H9 (cell line): Measurements from ENCODE around the gene PARD3. TPM values are rescaled to one million over a fixed set of nuclear protein-coding genes. Genes with fewer than 3 reads are reported as not detected.

Experiments
- DNase-seq: peaks from one replicate; pipeline ENCODE4 v3.0.0-alpha.2; 2017
- H2AFZ ChIP-seq: one replicate; pipeline ENCODE4 v1.6.1; 2013; ENCODE audit warnings: mild to moderate bottlenecking, low read length, control low read depth, moderate library complexity
- H2AK5ac ChIP-seq: 2 replicates; pipeline ENCODE4 v1.6.1; 2013; ENCODE audit warnings: low read length, control low read depth, mixed read lengths; ENCODE audit not compliant: insufficient read length
- H2BK120ac ChIP-seq: one replicate; pipeline ENCODE4 v1.6.1; 2013; ENCODE audit warnings: low read depth, mild to moderate bottlenecking, low read length, control low read depth, inconsistent platforms; ENCODE audit not compliant: poor library complexity, severe bottlenecking
- H2BK12ac ChIP-seq: 2 replicates; pipeline ENCODE4 v1.6.1; 2013; ENCODE audit warnings: low read length, control low read depth, mixed read lengths, low read depth; ENCODE audit not compliant: insufficient read length
- H2BK15ac ChIP-seq: 2 replicates; pipeline ENCODE4 v1.6.1; 2013; ENCODE audit warnings: low read depth, low read length, control low read depth
- H2BK20ac ChIP-seq: one replicate; pipeline ENCODE4 v1.6.1; 2013; ENCODE audit warnings: low read depth, mild to moderate bottlenecking, low read length, control low read depth, inconsistent platforms; ENCODE audit not compliant: poor library complexity, severe bottlenecking
- H2BK5ac ChIP-seq: 2 replicates; pipeline ENCODE4 v1.6.1; 2013; ENCODE audit warnings: low read length, control low read depth, mixed read lengths; ENCODE audit not compliant: insufficient read length
- H3K14ac ChIP-seq: 2 replicates; pipeline ENCODE4 v1.6.1; 2013; ENCODE audit warnings: low read length, control low read depth; ENCODE audit not compliant: insufficient read depth
- H3K18ac ChIP-seq: 2 replicates; pipeline ENCODE4 v1.6.1; 2013; ENCODE audit warnings: low read depth, mild to moderate bottlenecking, mixed read lengths, low read length, control low read depth; ENCODE audit not compliant: insufficient read length
- H3K23ac ChIP-seq: 2 replicates; pipeline ENCODE4 v1.6.1; 2013; ENCODE audit warnings: low read length, control low read depth, mixed read lengths, low read depth; ENCODE audit not compliant: insufficient read length
- H3K23me2 ChIP-seq: 2 replicates; pipeline ENCODE4 v1.6.1; 2013; ENCODE audit warnings: low read depth, mild to moderate bottlenecking, mixed read lengths, low read length, control low read depth; ENCODE audit not compliant: insufficient read length, poor library complexity, severe bottlenecking
- H3K27ac ChIP-seq: 2 replicates; pipeline ENCODE4 v1.5.1; 2013; ENCODE audit warnings: low read length, control low read depth, mixed read lengths, low read depth; ENCODE audit not compliant: insufficient read length
- H3K27me3 ChIP-seq: 2 replicates; pipeline ENCODE4 v1.6.1; 2013; ENCODE audit warnings: low read length, control low read depth, inconsistent platforms; ENCODE audit not compliant: insufficient read depth
- H3K4ac ChIP-seq: 2 replicates; pipeline ENCODE4 v1.6.1; 2013; ENCODE audit warnings: low read depth, mild to moderate bottlenecking, control low read depth, inconsistent platforms, low read length, moderate library complexity
- H3K4me1 ChIP-seq: 2 replicates; pipeline ENCODE4 v1.6.1; 2013; ENCODE audit warnings: low read length, control low read depth, inconsistent platforms; ENCODE audit not compliant: insufficient read depth
- H3K4me2 ChIP-seq: 2 replicates; pipeline ENCODE4 v1.6.1; 2013; ENCODE audit warnings: low read length, control low read depth, mixed read lengths; ENCODE audit not compliant: insufficient read length, insufficient read depth
- H3K56ac ChIP-seq: 2 replicates; pipeline ENCODE4 v1.6.1; 2013; ENCODE audit warnings: low read depth, mild to moderate bottlenecking, mixed read lengths, low read length, control low read depth; ENCODE audit not compliant: insufficient read length
- H3K79me1 ChIP-seq: 2 replicates; pipeline ENCODE4 v1.6.1; 2013; ENCODE audit warnings: low read depth, mild to moderate bottlenecking, moderate library complexity, low read length, control low read depth, inconsistent platforms; ENCODE audit not compliant: insufficient read depth, poor library complexity, severe bottlenecking
- H3K79me2 ChIP-seq: 2 replicates; pipeline ENCODE4 v1.6.1; 2013; ENCODE audit warnings: low read length, control low read depth, inconsistent platforms; ENCODE audit not compliant: insufficient read depth
- H3K9ac ChIP-seq: 2 replicates; pipeline ENCODE4 v1.6.1; 2013; ENCODE audit warnings: low read length, control low read depth, mixed read lengths; ENCODE audit not compliant: insufficient read length; ENCODE audit errors: extremely low read depth
- H3K9me3 ChIP-seq: one replicate; pipeline ENCODE4 v1.6.1; 2013; ENCODE audit warnings: low read depth, low read length, inconsistent platforms; ENCODE audit not compliant: control insufficient read depth
- H3T11ph ChIP-seq: one replicate; pipeline ENCODE4 v1.6.1; 2013; ENCODE audit warnings: mild to moderate bottlenecking, low read length, control low read depth, inconsistent platforms
- H4K20me1 ChIP-seq: one replicate; pipeline ENCODE4 v1.6.1; 2013; ENCODE audit not compliant: control insufficient read depth, insufficient read length, insufficient read depth
- H4K5ac ChIP-seq: 2 replicates; pipeline ENCODE4 v1.6.1; 2013; ENCODE audit warnings: low read depth, mild to moderate bottlenecking, mixed read lengths, low read length, control low read depth; ENCODE audit not compliant: insufficient read length
- H4K8ac ChIP-seq: replicated peaks from 2 replicates; pipeline ENCODE4 v1.6.1; 2013; ENCODE audit warnings: low read length, control low read depth, mixed read lengths, low read depth; ENCODE audit not compliant: insufficient read length
- H4K91ac ChIP-seq: 2 replicates; pipeline ENCODE4 v1.6.1; 2013; ENCODE audit warnings: low read depth, mild to moderate bottlenecking, moderate library complexity, mixed read lengths, low read length, control low read depth; ENCODE audit not compliant: insufficient read length
- H3K27ac Mint-ChIP-seq, 3 experiments: 2 replicates in 2 of 3; 3 replicates in 1 of 3; pipeline ENCODE4 v1.8.0; 2020 to 2021; ENCODE audit warnings: mixed read lengths in 3 of 3, mild to moderate bottlenecking in 1 of 3, moderate library complexity in 1 of 3
- H3K27me3 Mint-ChIP-seq: 2 replicates; pipeline ENCODE4 v1.8.0; 2021; ENCODE audit warnings: low read depth, mild to moderate bottlenecking, moderate library complexity, mixed read lengths
- H3K36me3 Mint-ChIP-seq, 3 experiments: 2 replicates in 2 of 3; 3 replicates in 1 of 3; pipeline ENCODE4 v1.8.0; 2020 to 2021; ENCODE audit warnings: low read depth in 3 of 3, mixed read lengths in 3 of 3; ENCODE audit not compliant: insufficient read depth in 1 of 3
- H3K4me1 Mint-ChIP-seq, 2 experiments: 2 replicates each; pipeline ENCODE4 v1.8.0; 2020; ENCODE audit warnings: mixed read lengths in 2 of 2
- H3K4me3 Mint-ChIP-seq, 2 experiments: 2 replicates in 1 of 2; 3 replicates in 1 of 2; pipeline ENCODE4 v1.8.0; 2020 to 2021; ENCODE audit warnings: mild to moderate bottlenecking in 2 of 2, mixed read lengths in 2 of 2, moderate library complexity in 1 of 2
- H3K9me3 Mint-ChIP-seq, 2 experiments: 2 replicates in 1 of 2; 3 replicates in 1 of 2; pipeline ENCODE4 v1.8.0; 2020; ENCODE audit warnings: mild to moderate bottlenecking in 2 of 2, mixed read lengths in 2 of 2, moderate library complexity in 1 of 2
- WGBS: extraction: QIAGEN DNeasy Blood & Tissue Kit; methylation state at CpG from one replicate; pipeline ENCODE4 v1.1.7; 2013; ENCODE audit warnings: missing lambda C conversion rate, low lambda C conversion rate, mixed read lengths; ENCODE audit not compliant: insufficient read length; ENCODE audit errors: extremely low coverage; 5-methylcytosine and 5-hydroxymethylcytosine counted together
- total RNA-seq: library from RNA; stranded (reverse); gene quantifications from 2 replicates; pipeline ENCODE4 v1.2.1, GENCODE V29; 2021
- TF ChIP-seq, protein P1 (sequence below): fragments of 200-600 bp; sonication (generic); conservative IDR thresholded peaks from 3 replicates; pipeline ENCODE4 v1.8.0; 2021; ENCODE audit warnings: antibody characterized with exemption, mild to moderate bottlenecking

The PARD3 gene
- total RNA-seq, 1 experiment from 2014 or later = 44.7 TPM

GRCh38 chr10:34183016-34183796 is 631.9 kb downstream of the PARD3 start:
- H3K27ac ChIP-seq = no peak overlapping the region
- TF ChIP-seq, protein P1, sequence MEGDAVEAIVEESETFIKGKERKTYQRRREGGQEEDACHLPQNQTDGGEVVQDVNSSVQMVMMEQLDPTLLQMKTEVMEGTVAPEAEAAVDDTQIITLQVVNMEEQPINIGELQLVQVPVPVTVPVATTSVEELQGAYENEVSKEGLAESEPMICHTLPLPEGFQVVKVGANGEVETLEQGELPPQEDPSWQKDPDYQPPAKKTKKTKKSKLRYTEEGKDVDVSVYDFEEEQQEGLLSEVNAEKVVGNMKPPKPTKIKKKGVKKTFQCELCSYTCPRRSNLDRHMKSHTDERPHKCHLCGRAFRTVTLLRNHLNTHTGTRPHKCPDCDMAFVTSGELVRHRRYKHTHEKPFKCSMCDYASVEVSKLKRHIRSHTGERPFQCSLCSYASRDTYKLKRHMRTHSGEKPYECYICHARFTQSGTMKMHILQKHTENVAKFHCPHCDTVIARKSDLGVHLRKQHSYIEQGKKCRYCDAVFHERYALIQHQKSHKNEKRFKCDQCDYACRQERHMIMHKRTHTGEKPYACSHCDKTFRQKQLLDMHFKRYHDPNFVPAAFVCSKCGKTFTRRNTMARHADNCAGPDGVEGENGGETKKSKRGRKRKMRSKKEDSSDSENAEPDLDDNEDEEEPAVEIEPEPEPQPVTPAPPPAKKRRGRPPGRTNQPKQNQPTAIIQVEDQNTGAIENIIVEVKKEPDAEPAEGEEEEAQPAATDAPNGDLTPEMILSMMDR = no peak
- H3K9ac ChIP-seq = no peak overlapping the region
- H3K4me1 ChIP-seq = peaks cover 34% of the 10 kb centered on the region
- no peak overlapping the region for H4K5ac ChIP-seq
- no peaks in the 10 kb centered on the region; the same call in 1 of the 2 replicates for H3K27me3 Mint-ChIP-seq
- DNase-seq = peak; percentile 50
- no peaks in the 10 kb centered on the region for H3K79me1 ChIP-seq
- H3K18ac ChIP-seq = no peak overlapping the region
- no peaks in the 10 kb centered on the region for H3K27me3 ChIP-seq
- no peak overlapping the region for H3K14ac ChIP-seq
- no peak overlapping the region for H3K56ac ChIP-seq
- no peaks in the 10 kb centered on the region; a peak in 1 of 7 replicates for H3K36me3 Mint-ChIP-seq
- no peaks in the 10 kb centered on the region for H3K23me2 ChIP-seq
- H3K4me3 Mint-ChIP-seq = peak overlapping the region in 1 of 2 experiments; percentile 58; a peak in 2 of 5 replicates
- no peak overlapping the region for H2AK5ac ChIP-seq
- H4K91ac ChIP-seq = no peak overlapping the region
- H2BK15ac ChIP-seq = no peak overlapping the region
- H4K20me1 ChIP-seq = no peaks in the 10 kb centered on the region
- H3K9me3 Mint-ChIP-seq = no peaks in the 10 kb centered on the region
- H2BK120ac ChIP-seq = no peak overlapping the region
- H2BK20ac ChIP-seq = no peak overlapping the region
- no peaks in the 10 kb centered on the region for H3K9me3 ChIP-seq
- no peak overlapping the region for H2BK12ac ChIP-seq
- H3T11ph ChIP-seq = no peak overlapping the region
- H3K4ac ChIP-seq = no peak overlapping the region
- whole genome bisulfite sequencing = no CpG with 5 or more reads among the region's 15 CpGs
- peak overlapping the region; percentile 28 for H3K4me2 ChIP-seq
- no peak overlapping the region for H2BK5ac ChIP-seq
- H3K79me2 ChIP-seq = no peaks in the 10 kb centered on the region
- no peak overlapping the region for H3K23ac ChIP-seq
- H4K8ac ChIP-seq = no peak overlapping the region
- H3K27ac Mint-ChIP-seq = peak overlapping the region; percentile 65 to 93 (median 85); a peak in 3 of 7 replicates
- H3K4me1 Mint-ChIP-seq = peaks cover 88 to 92% of the 10 kb centered on the region in 2 experiments
- H2AFZ ChIP-seq = no peak overlapping the region
